IMR-90 (cell line): ENCODE measurements around the gene IL1RAPL1.

Experiments
- POLR2A ChIP-seq: IDR thresholded peaks from 2 replicates; pipeline ENCODE4 v1.6.1; 2012; ENCODE audit warnings: mild to moderate bottlenecking, low read depth, low read length
- SMC3 ChIP-seq: fragments of 150-350 bp; IDR thresholded peaks from 2 replicates; pipeline ENCODE4 v1.6.1; 2016; ENCODE audit warnings: low read depth, mild to moderate bottlenecking, antibody characterized with exemption, low read length, moderate library complexity
- TF ChIP-seq, protein P1 (sequence below): conservative IDR thresholded peaks from 2 replicates; pipeline ENCODE4 v1.5.1; 2012; ENCODE audit warnings: mild to moderate bottlenecking, low read depth, low read length, improper control_type of control experiment
- TF ChIP-seq, protein P2 (sequence below): fragments of 150-350 bp; IDR thresholded peaks from 2 replicates; pipeline ENCODE4 v1.6.1; 2016; ENCODE audit warnings: low read depth, mild to moderate bottlenecking, low read length, moderate library complexity, borderline replicate concordance

DNA sequence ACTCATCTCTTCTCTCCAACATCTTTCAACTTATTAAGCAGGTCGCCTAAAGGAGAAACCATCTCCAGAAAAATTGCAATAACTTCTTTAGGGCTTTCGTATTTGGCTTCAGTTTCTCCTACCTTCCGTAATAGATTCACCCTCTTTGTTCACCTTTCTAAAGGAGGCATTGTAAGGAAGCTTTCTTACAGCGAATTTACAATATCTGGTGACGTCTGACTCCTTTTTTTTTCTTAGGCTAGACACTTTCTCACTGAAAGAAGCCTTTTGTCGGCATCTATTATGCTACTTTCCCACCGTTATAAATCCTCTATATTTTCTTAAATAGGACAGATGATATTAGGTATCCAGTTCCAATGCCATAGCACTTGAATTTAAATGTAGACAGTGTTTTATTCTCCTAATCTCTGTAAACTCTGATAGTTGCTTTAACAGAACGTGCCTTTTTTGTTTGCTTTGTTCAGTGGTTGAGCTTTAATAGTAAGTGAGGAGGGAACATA lies 302.4 kb downstream of the IL1RAPL1 start:
- TF ChIP-seq SMC3 (no peak), POLR2A (no peak)
- TF ChIP-seq, protein P1, sequence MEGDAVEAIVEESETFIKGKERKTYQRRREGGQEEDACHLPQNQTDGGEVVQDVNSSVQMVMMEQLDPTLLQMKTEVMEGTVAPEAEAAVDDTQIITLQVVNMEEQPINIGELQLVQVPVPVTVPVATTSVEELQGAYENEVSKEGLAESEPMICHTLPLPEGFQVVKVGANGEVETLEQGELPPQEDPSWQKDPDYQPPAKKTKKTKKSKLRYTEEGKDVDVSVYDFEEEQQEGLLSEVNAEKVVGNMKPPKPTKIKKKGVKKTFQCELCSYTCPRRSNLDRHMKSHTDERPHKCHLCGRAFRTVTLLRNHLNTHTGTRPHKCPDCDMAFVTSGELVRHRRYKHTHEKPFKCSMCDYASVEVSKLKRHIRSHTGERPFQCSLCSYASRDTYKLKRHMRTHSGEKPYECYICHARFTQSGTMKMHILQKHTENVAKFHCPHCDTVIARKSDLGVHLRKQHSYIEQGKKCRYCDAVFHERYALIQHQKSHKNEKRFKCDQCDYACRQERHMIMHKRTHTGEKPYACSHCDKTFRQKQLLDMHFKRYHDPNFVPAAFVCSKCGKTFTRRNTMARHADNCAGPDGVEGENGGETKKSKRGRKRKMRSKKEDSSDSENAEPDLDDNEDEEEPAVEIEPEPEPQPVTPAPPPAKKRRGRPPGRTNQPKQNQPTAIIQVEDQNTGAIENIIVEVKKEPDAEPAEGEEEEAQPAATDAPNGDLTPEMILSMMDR, result no peak
- TF ChIP-seq, protein P2, sequence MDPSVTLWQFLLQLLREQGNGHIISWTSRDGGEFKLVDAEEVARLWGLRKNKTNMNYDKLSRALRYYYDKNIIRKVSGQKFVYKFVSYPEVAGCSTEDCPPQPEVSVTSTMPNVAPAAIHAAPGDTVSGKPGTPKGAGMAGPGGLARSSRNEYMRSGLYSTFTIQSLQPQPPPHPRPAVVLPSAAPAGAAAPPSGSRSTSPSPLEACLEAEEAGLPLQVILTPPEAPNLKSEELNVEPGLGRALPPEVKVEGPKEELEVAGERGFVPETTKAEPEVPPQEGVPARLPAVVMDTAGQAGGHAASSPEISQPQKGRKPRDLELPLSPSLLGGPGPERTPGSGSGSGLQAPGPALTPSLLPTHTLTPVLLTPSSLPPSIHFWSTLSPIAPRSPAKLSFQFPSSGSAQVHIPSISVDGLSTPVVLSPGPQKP, result no peak
